ENCODE measurements around the gene BRIP1. TPM values are rescaled to one million over a fixed set of nuclear protein-coding genes. Genes with fewer than 3 reads are reported as not detected.
A peak's percentile ranks its signal among the peaks of the same experiment; 100 is the strongest.
"Not testable (repeated sequence)": the region's sequence is repeated elsewhere in the genome, so short reads cannot be mapped to it uniquely, and the experiment has no call there.

Gene BRIP1
- total RNA-seq, 8 experiments from 2014 or later = 0.50 to 11.9 (median 1.0) TPM

DNA sequence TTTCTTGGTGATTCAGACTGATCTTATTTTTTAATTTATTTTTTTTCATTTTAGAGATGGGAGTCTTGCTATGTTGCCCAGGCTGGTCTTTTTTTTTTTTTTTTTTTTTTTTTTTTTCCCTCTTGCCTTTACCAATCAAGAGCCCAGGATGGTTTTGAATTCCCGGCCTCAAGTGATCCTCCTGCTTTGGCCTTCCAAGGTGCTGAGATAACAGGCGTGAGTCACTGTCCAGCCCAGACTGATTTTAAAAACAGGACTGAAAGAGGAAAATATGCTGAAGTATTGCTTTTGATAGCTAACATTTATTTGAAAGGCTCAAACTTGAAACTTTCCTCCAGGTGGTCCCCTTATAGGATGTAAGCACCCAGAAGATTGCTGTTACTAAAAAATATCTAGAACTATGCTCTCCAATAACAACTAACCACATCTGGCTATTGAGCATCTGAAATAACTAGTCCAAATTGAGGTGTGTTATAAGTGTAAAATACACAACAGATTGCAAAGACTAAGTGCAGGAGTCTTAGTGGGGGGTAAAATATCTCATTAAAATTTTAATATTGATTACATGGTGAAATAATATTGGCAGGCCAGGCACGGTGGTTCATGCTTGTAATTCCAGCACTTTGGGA, 15.8 kb upstream of the BRIP1 start:
- WGBS, 10 experiments = 69 to 100% (median 96%) methylated on average over 1 to 3 of the region's 3 CpGs; no CpG with 5 or more reads in 1 of the 10 experiments
- Histone ChIP-seq H3K4me3 (no peak overlapping the region), H3K4me1 (replicated peaks in 1 of 2) (no peaks in the 10 kb centered on the region), H3K27ac (no peak overlapping the region)
- no peak for ATAC-seq (replicated peaks in 6 of 8)
- in situ Hi-C loops (cut with MboI; ENCODE audit: low pct_unique_long_range_greater_than_20kb in 2 of 9, low sequenced_read_pairs in 9 of 9, unreplicated experiment in 9 of 9) = no loop called here

DNA sequence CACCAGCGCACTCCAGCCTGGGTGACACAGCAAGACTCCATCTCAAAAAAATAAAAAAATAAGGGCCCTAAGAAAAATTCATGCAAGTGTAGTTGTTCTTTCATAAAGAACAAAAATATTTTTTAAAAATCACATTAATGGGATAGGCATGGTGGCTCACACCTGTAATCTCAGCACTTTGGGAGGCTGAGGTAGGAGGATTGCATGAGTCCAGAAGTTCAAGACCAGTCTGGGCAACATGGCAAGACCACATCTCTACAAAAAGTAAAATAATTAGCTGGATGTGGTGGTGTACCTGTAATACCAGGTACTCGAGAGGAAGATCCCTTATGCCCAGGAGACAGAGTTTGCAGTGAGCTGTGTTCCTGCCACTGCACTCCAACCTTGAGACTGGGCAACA, 15.2 kb upstream of the BRIP1 start:
- no peak overlapping the region for H3K4me3 ChIP-seq
- no peak overlapping the region for H3K27ac ChIP-seq
- no peaks in the 10 kb centered on the region for H3K4me1 ChIP-seq (replicated peaks in 1 of 2)
- WGBS, 10 experiments = 63 to 100% (median 84%) methylated on average over 1 to 2 of the region's 2 CpGs; no CpG with 5 or more reads in 6 of the 10 experiments
- in situ Hi-C loops (cut with MboI; ENCODE audit: low pct_unique_long_range_greater_than_20kb in 2 of 9, low sequenced_read_pairs in 9 of 9, unreplicated experiment in 9 of 9) = no loop called here
- ATAC-seq (replicated peaks in 6 of 8) = no peak

DNA sequence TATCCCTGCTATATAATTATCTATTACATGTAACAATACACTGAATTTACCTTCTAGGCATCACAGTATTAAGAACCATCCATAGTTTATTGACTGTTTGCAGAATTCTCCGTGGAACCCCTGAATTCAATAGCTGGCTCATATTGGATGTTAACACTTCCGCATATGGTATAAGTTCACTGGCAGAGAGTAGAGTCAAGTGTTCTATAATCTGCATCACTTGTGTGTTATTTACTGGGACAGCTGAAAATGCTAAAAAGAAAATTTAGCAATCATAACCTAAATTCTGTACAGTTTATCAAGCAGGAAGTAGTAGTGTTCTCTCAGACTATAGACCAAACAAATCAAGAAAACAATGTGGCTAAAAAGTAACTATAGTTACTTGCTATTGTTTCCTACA, 14.5 kb upstream of the BRIP1 start:
- ATAC-seq (replicated peaks in 6 of 8) = no peak
- Histone ChIP-seq H3K4me1 (replicated peaks in 1 of 2) (no peaks in the 10 kb centered on the region), H3K4me3 (no peak overlapping the region), H3K27ac (no peak overlapping the region)
- 80 to 100% (median 96%) methylated on average over 1 to 2 of the region's 2 CpGs; no CpG with 5 or more reads in 2 of the 10 experiments for WGBS, 10 experiments
- in situ Hi-C loops (cut with MboI; ENCODE audit: low pct_unique_long_range_greater_than_20kb in 2 of 9, low sequenced_read_pairs in 9 of 9, unreplicated experiment in 9 of 9) = no loop called here

DNA sequence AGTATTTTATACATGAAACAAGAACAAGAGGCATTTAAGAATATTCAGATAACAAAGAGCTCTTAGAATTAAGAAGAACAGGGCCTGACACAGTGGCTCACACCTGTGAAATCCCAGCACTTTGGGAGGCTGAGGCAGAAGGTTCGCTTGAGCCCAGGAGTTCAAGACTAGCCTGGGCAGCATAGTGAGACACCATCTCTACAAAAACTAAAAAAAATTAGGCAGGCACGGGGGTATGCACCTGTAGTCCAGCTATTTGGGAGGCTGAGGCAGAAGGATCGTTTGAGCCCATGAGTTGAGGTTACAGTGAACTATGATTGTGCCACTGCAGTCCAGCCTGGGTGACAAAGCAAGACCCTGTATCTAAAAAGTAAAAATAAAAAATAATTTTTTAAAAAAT, 12.5 kb upstream of the BRIP1 start:
- Histone ChIP-seq H3K27ac (no peak overlapping the region), H3K4me3 (no peak overlapping the region), H3K4me1 (replicated peaks in 1 of 2) (no peaks in the 10 kb centered on the region)
- WGBS, 10 experiments = 77 to 100% (median 100%) methylated on average over 1 to 3 of the region's 3 CpGs
- in situ Hi-C loops (cut with MboI; ENCODE audit: low pct_unique_long_range_greater_than_20kb in 2 of 9, low sequenced_read_pairs in 9 of 9, unreplicated experiment in 9 of 9) = no loop called here
- ATAC-seq (replicated peaks in 6 of 8) = no peak

DNA sequence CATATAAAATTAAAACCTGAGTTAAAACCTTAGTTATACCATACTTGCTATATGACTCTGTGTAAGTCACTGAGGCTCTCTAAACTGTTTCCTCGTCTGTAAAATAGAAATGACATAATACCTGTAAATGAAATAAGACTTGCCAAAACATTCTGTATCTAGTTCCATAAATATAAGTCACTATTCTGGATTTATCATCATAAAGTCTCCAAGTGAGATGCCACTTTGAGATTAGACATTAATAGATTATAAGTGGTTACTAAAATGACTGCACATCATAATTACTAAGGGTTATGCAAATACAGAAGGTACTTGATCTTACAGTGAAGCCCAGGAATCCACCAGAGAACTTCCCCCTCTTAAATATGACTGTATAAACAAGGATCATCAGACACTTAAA, 12.0 kb upstream of the BRIP1 start:
- no peak for ATAC-seq (replicated peaks in 6 of 8)
- in situ Hi-C loops (cut with MboI; ENCODE audit: low pct_unique_long_range_greater_than_20kb in 2 of 9, low sequenced_read_pairs in 9 of 9, unreplicated experiment in 9 of 9) = no loop called here
- Histone ChIP-seq H3K4me1 (replicated peaks in 1 of 2) (no peaks in the 10 kb centered on the region), H3K27ac (no peak overlapping the region), H3K4me3 (no peak overlapping the region)
- 71 to 100% (median 91%) methylated on average over 1 of the region's 1 CpG; no CpG with 5 or more reads in 1 of the 10 experiments for WGBS, 10 experiments

DNA sequence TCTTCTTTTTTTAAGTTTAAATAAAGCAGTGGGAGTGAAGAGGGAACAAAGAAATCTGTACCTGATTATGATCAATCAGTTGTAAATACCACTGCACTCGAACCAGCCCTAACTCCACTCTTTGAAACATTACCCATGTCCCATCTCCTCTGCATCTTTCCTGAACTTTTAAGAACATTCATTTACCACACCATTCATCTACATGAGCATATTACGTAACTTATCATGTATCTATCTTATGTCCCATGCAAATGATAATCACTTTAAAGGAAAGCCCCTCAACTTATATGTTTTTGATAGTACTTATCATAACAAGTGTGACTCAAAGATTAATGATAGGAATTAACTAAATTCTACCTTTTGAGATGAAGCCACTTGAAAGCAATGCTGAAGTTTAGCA, 10.7 kb upstream of the BRIP1 start:
- in situ Hi-C loops (cut with MboI; ENCODE audit: low pct_unique_long_range_greater_than_20kb in 2 of 9, low sequenced_read_pairs in 9 of 9, unreplicated experiment in 9 of 9) = no loop called here

DNA sequence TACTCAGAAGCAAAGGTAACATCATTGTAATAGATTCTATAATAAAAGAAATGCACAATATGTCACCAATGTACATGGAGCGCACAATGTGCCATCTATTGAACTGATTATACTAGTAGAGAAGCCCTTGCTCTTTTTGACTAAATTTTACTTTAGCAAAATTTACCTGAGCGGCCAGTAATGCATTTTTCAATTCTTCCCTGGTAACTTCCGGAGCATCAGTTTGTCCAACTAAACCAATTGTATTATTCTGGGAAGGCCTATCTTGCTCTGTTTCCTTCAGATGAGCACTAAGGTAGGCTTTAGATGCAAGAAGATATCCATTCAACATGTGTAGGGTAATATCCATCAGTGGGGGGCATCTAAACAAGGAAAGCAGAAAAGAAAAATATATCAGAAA, 8.8 kb upstream of the BRIP1 start:
- ATAC-seq (replicated peaks in 6 of 8) = no peak
- Histone ChIP-seq H3K4me3 (no peak overlapping the region), H3K27ac (no peak overlapping the region), H3K4me1 (replicated peaks in 1 of 2) (no peaks in the 10 kb centered on the region)
- in situ Hi-C loops (cut with MboI; ENCODE audit: low pct_unique_long_range_greater_than_20kb in 2 of 9, low sequenced_read_pairs in 9 of 9, unreplicated experiment in 9 of 9) = no loop called here
- 91 to 100% (median 94%) methylated on average over 2 to 3 of the region's 3 CpGs; no CpG with 5 or more reads in 1 of the 10 experiments for WGBS, 10 experiments

More for the DNA sequence above, 10.7 kb upstream of the BRIP1 start:
- WGBS, 10 experiments = 59 to 100% (median 92%) methylated on average over 1 to 2 of the region's 2 CpGs; no CpG with 5 or more reads in 1 of the 10 experiments
- Histone ChIP-seq H3K27ac (no peak overlapping the region), H3K4me1 (replicated peaks in 1 of 2) (no peaks in the 10 kb centered on the region), H3K4me3 (no peak overlapping the region)
- ATAC-seq (replicated peaks in 6 of 8) = no peak

DNA sequence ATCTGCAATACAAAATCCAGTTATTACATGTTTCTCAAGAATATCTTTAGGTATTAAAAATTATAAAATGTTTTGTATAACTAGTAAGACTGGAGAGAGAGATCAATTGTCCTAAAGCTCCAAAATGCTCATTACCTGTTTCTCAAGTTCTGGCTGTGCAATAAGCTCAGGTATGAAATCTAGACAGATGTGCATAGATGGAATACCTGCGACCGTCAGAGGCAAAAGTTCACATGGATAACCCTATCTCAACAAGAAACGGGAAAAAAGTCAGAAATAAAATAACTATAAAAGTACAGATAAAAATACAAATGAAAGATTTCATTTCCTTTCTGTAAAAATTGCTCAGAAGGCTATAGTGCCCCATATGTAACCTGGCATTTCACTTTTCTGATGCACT, 5.8 kb upstream of the BRIP1 start:
- in situ Hi-C loops (cut with MboI; ENCODE audit: low pct_unique_long_range_greater_than_20kb in 2 of 9, low sequenced_read_pairs in 9 of 9, unreplicated experiment in 9 of 9) = no loop called here
- WGBS, 10 experiments = 67 to 100% (median 86%) methylated on average over 1 to 3 of the region's 3 CpGs; no CpG with 5 or more reads in 1 of the 10 experiments
- Histone ChIP-seq H3K4me1 (replicated peaks in 1 of 2) (peaks cover 0 to 1% of the 10 kb centered on the region in 2 donors), H3K27ac (no peak overlapping the region), H3K4me3 (no peak overlapping the region)
- ATAC-seq (replicated peaks in 6 of 8) = no peak

DNA sequence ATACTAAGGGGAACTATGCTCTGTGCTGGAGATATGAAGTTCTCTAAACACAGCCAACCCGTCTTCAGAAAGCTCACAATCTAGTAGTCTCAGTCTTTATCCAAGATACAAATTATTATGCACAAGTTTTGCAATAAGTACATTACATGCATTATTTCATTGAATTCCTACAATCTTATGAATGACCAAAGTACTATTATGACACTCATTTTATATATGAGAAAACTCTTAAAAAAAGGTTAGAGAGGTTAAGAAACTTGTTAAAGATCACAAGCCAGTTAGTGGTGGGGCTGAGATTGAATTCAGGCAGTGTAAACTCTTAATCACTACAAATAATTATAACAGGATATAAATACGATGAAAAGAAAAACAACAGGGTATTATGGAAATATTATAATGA, 4.7 kb upstream of the BRIP1 start:
- Histone ChIP-seq H3K4me3 (no peak overlapping the region), H3K27ac (no peak overlapping the region)
- in situ Hi-C loops (cut with MboI; ENCODE audit: low pct_unique_long_range_greater_than_20kb in 2 of 9, low sequenced_read_pairs in 9 of 9, unreplicated experiment in 9 of 9) = no loop called here

DNA sequence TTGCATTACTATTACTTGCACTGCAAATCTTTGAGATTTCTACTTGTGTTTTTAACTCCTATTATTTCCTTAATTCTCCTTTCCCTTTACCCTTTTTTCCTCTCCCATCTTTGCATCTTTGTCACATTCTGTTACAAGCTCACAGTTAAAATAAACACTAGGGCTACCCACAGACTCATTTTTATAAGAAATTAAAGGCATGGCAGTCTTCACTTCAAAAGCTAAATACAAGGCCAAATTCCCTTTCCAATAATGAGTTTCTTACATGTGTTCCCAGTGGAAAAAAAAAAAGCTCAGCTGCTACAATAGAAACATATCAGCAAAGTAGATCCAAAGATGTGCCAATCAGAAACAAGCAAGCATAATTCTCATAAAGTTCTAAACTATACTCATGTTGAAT, 3.7 kb upstream of the BRIP1 start:
- H3K27ac ChIP-seq = no peak overlapping the region
- ATAC-seq (replicated peaks in 6 of 8) = no peak
- H3K4me3 ChIP-seq = no peak overlapping the region
- H3K4me1 ChIP-seq (replicated peaks in 1 of 2) = peaks cover 0 to 6% of the 10 kb centered on the region in 2 donors
- in situ Hi-C loops (cut with MboI; ENCODE audit: low pct_unique_long_range_greater_than_20kb in 2 of 9, low sequenced_read_pairs in 9 of 9, unreplicated experiment in 9 of 9) = no loop called here

More for the DNA sequence above, 4.7 kb upstream of the BRIP1 start:
- H3K4me1 ChIP-seq (replicated peaks in 1 of 2) = peaks cover 0 to 2% of the 10 kb centered on the region in 2 donors
- no peak for ATAC-seq (replicated peaks in 6 of 8)
- WGBS, 10 experiments = 31 to 100% (median 94%) methylated on average over 1 to 2 of the region's 2 CpGs; no CpG with 5 or more reads in 1 of the 10 experiments

DNA sequence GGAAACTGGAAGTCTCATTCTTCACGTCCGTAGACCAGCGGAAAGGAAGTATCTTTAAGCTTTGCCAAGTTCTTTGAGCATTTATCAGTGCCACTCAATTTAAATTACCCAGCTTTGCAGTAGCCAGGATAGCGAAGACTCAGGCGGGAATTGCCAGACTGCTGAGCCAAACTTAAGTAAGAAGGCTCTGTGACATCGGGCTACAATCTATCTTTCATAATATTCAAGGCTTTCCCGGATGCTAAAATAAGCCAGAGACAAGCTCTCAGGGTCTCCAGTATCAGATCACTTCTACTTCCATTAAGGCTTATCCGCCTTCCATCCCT, 436 bp upstream of the BRIP1 start:
- WGBS, 10 experiments = 0 to 16% (median 6%) methylated on average over 2 to 8 of the region's 8 CpGs; no CpG with 5 or more reads in 1 of the 10 experiments
- in situ Hi-C loops (cut with MboI; ENCODE audit: low pct_unique_long_range_greater_than_20kb in 2 of 9, low sequenced_read_pairs in 9 of 9, unreplicated experiment in 9 of 9) = no loop called here
- H3K4me1 ChIP-seq (replicated peaks in 1 of 2) = peaks cover 0 to 6% of the 10 kb centered on the region in 2 donors
- no peak overlapping the region for H3K27ac ChIP-seq
- peak overlapping the region; percentile 57 to 82 (median 63) for H3K4me3 ChIP-seq
- peak; percentile 37 to 55 (median 48) for ATAC-seq (replicated peaks in 6 of 8)

DNA sequence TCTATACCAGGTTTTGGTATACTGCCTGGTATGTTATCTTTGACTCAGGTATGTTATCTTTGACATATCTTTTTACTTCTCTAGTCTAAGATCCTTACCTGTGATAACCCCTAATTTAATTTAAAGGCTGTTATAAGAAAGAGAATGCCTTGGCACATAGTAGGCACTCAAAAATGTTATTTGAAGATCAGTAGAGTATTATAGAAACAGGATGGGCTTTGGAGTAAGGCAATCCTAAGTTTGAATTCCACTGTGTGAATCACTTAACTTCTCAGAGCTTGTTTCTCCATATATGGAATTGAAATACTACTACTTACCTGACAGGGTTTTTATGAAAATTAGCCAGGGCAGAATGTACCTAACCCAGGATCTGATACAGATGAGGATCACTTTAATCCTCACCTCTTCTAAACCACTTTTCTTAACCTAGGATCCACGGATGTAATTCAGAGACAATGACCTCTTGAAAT, 1.2 kb downstream of the BRIP1 start:
- Histone ChIP-seq H3K4me3 (peak overlapping the region in 3 of 5 donors; percentile 57 to 75 (median 63)), H3K27ac (no peak overlapping the region)

DNA sequence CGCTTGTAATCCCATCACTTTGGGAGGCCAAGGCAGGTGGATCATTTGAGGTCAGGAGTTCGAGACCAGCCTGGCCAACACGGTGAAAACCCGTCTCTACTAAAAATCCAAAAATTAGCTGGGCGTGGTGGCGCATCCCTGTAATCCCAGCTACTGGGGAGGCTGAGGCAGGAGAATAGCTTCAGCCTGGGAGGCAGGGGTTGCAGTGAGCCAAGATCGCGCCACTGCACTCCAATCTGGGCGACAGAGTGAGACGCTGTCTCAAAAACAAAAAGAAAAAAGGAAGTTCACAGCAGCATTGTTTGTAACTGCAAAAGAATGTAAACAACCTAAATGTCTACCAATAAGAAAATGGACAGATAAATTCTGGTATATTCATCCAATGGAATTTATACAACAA, 2.9 kb downstream of the BRIP1 start:
- ATAC-seq (replicated peaks in 6 of 8); H3K4me3 ChIP-seq; in situ Hi-C loops (cut with MboI; ENCODE audit: low pct_unique_long_range_greater_than_20kb in 2 of 9, low sequenced_read_pairs in 9 of 9, unreplicated experiment in 9 of 9); H3K27ac ChIP-seq; H3K4me1 ChIP-seq (replicated peaks in 1 of 2): not testable (repeated sequence)
- WGBS, 10 experiments = 80 to 100% (median 98%) methylated on average over 1 to 10 of the region's 10 CpGs; no CpG with 5 or more reads in 2 of the 10 experiments

More for the DNA sequence above, 1.2 kb downstream of the BRIP1 start:
- no peak for ATAC-seq (replicated peaks in 6 of 8)
- WGBS, 10 experiments = 0 to 50% (median 0%) methylated on average over 1 of the region's 1 CpG; no CpG with 5 or more reads in 3 of the 10 experiments
- in situ Hi-C loops (cut with MboI; ENCODE audit: low pct_unique_long_range_greater_than_20kb in 2 of 9, low sequenced_read_pairs in 9 of 9, unreplicated experiment in 9 of 9) = no loop called here
- H3K4me1 ChIP-seq (replicated peaks in 1 of 2) = peaks cover 0 to 6% of the 10 kb centered on the region in 2 donors

DNA sequence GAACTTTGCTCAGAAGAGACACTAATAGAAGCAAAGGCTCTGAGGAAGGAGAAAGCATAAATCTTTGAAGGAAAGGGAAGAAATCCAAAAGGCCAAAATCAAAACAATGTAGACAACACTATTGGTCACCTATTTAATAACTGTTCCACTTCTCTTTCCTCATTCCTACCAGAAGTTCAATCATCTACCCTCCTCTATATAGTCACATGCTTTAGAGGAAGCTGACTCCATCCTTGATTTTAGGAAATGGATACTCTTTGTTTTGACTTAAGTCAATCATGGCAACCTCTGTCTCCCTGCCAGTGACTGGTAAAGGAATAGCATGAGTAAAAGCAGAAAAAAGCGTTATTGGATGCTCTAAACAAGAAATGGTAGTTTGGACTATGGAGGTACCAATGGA, 7.3 kb downstream of the BRIP1 start:
- in situ Hi-C loops (cut with MboI; ENCODE audit: low pct_unique_long_range_greater_than_20kb in 2 of 9, low sequenced_read_pairs in 9 of 9, unreplicated experiment in 9 of 9) = no loop called here
- ATAC-seq (replicated peaks in 6 of 8) = no peak
- Histone ChIP-seq H3K4me3 (no peak overlapping the region), H3K27ac (no peak overlapping the region), H3K4me1 (replicated peaks in 1 of 2) (no peaks in the 10 kb centered on the region)
- WGBS, 10 experiments = 88 to 100% (median 100%) methylated on average over 1 of the region's 1 CpG; no CpG with 5 or more reads in 2 of the 10 experiments

Data from motor neuron (in vitro differentiated cells).